H7 (cell line): Measurements from ENCODE around the gene PLXNA4. TPM values are rescaled to one million over a fixed set of nuclear protein-coding genes. Genes with fewer than 3 reads are reported as not detected.

Experiments used
- DNase-seq: peaks from one replicate; pipeline ENCODE4 v3.0.0; 2012
- H3K27me3 ChIP-seq: 2 replicates; pipeline ENCODE4 v1.6.0; 2011; ENCODE audit warnings: mild to moderate bottlenecking, low read length; ENCODE audit not compliant: control insufficient read depth, insufficient read depth
- H3K36me3 ChIP-seq: replicated peaks from 2 replicates; pipeline ENCODE4 v1.5.1; 2011; ENCODE audit warnings: low read length; ENCODE audit not compliant: control insufficient read depth, insufficient read depth
- H3K4me3 ChIP-seq: 2 replicates; pipeline ENCODE4 v1.5.1; 2011; ENCODE audit warnings: low read depth, mild to moderate bottlenecking, control low read depth, low read length, moderate library complexity; ENCODE audit not compliant: insufficient read depth
- total RNA-seq: library from RNA; depleted of rRNA; stranded (reverse); fragments of >200 nt; shearing (Covaris generic); gene quantifications from 2 replicates; pipeline ENCODE4 v1.2.3, GENCODE V29; 2014

The PLXNA4 gene
- total RNA-seq, 1 experiment from 2014 or later: 1.0 TPM

DNA sequence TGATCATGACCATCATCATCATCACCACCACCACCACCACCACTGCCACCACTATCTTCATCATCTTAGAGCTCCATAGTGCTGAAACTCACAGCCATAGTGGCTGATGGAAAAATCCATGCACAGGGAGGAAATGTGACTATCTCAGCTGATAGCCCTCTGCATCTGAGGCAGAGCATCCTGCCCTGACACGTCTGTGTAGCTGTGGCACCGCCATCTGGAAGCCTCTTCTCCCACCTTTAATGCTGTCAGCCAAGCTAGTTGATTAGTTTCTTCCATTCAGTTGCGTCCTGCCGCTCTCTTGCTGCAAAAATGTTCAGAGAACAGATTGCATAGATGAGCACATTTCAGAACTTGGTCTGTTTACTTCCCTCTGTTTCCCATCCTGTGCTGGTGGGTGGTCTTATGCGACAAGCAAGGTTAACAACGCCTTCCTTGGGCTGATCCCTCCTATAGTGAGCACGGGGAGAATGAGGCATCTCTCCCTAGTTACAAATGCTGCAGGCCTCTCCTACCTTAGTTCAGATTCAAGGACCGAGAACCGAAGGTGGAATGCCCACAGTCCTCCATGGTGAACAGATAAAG, 478.6 kb downstream of the PLXNA4 start:
- no peak overlapping the region for H3K4me3 ChIP-seq
- DNase-seq: no peak
- H3K36me3 ChIP-seq: no peaks in the 10 kb centered on the region
- H3K27me3 ChIP-seq: no peaks in the 10 kb centered on the region

DNA sequence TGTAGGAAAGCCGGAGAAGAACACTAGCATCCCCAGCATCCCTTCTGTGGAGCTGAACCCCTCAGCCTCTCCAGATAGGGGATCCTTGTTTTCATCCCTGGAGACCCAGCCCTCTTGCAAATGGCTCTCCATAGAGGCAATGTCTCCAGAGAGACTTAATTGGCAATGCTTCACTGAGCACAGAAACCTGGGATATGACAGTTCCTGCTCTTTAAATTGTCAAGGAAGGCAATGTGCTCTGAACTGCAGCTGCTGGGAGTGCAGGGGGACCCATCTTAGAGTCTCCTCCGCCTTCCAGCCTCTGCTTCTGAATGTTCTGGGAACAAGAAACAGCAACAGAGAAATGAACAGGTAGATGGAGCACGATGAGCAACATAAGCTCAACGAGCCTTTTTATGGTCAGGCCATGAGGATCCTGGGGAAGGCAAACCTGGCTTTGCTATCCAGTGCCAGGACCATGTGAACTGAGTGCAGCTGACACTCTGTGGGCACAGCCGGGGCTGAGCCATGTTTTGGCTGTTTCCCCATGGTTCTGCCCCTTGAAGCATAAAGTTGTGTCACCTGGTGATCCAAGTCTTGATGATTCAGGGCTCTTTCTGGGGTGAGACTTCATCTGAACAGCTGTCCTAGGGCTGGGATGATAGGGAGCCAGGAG, 481.0 kb downstream of the PLXNA4 start:
- no peak for DNase-seq
- no peak overlapping the region for H3K4me3 ChIP-seq
- H3K36me3 ChIP-seq: no peaks in the 10 kb centered on the region
- H3K27me3 ChIP-seq: no peaks in the 10 kb centered on the region

DNA sequence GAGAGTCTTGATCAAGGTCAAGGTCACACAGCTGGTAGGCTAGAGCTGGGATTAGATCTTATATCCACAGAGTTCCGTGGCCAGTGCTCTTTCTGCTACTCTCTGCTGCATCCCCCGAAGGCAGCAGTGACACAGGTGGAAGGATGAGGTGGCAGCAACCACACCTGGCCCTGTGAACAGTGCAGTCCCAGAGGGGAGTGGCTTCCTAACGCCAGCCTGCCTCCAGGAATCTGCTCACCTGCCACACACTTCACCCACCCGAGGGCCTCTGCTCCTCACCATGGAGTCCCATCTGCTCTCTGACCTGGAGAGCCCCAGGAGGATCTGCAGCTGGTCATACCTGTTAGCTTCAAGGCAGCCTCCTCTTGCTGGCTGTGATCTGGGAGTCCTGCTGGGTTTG, 484.2 kb downstream of the PLXNA4 start:
- no peak overlapping the region for H3K4me3 ChIP-seq
- no peaks in the 10 kb centered on the region for H3K27me3 ChIP-seq
- DNase-seq: no peak
- H3K36me3 ChIP-seq: no peaks in the 10 kb centered on the region

DNA sequence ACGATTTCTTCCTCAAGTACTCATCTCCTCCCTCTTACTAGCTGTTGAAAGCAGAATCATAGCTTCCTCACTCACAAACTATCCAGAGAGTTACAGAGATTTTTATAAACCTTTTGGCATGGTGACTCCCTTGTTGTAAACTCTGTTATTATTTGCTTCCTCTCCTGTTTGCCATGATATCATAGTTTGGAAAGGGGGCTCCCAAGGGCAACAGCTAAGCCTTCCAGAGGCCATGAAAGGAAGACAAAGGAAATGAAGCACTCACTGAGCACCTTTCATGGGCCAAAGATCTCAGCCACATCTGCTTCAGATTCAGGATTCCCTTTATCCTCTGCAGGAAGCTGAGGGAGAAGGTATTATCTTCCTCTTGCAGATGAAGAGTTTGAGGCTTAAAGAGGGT, 484.6 kb downstream of the PLXNA4 start:
- Histone ChIP-seq H3K36me3 (no peaks in the 10 kb centered on the region), H3K27me3 (no peaks in the 10 kb centered on the region), H3K4me3 (no peak overlapping the region)
- no peak for DNase-seq

DNA sequence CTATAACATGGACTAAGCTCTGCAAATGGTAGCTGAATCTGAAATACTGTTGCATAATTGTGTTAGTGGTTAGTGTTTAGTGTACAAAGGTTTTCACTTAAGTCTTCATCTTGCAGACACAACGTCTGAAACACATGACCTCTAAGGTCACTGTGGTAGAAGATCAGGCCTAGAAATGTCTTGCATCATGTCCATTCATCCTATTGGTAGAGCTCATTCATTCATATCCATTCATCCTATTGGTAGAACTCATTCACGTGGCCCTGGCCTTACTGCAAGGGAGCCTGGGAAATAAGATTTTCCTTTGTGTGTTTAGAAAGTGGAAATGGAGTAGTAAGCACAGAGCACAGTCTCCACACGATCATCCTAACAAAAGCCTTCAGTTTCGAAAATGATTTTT, 485.8 kb downstream of the PLXNA4 start:
- Histone ChIP-seq H3K4me3 (no peak overlapping the region), H3K36me3 (no peaks in the 10 kb centered on the region), H3K27me3 (no peaks in the 10 kb centered on the region)
- no peak for DNase-seq

DNA sequence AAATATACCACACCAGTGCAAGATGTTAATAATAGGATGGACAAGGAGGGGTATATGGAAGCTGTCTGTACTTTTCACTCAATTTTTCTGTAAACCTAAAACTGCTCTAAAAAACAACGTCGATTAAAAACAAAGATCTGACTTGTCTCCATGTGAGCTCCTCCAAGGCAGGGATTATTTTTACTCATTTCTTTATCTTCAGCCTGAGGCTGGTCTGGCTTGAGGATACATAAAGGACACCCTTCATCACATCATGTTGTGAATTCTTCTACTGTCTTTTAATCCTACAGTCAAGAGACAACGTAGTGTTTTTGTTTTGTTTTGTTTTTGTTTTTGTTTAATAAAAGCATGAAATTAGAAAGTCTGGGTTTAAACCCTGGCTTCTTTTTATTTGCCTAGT, 486.9 kb downstream of the PLXNA4 start:
- Histone ChIP-seq H3K4me3 (no peak overlapping the region), H3K36me3 (no peaks in the 10 kb centered on the region), H3K27me3 (no peaks in the 10 kb centered on the region)
- no peak for DNase-seq

DNA sequence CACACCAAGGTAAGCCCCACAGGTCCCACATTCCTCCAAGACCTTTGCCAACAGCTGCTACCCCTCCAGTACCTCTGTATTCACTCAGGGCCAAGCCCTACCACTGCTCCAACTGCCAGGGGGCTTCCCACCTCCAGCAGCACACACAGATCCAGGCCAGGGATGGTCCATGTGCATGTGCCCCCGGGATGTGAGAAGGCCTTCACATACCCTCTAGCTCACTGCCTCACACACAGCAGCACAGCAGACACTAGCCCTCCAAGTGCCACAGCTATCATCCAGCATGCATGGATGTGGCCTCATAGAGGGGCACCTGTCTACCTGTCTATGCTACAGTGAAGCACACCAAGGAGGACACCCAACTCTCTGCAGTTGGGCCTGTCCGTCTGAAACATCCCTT, 488.8 kb downstream of the PLXNA4 start:
- no peak overlapping the region for H3K4me3 ChIP-seq
- no peak for DNase-seq
- no peaks in the 10 kb centered on the region for H3K36me3 ChIP-seq
- no peaks in the 10 kb centered on the region for H3K27me3 ChIP-seq

DNA sequence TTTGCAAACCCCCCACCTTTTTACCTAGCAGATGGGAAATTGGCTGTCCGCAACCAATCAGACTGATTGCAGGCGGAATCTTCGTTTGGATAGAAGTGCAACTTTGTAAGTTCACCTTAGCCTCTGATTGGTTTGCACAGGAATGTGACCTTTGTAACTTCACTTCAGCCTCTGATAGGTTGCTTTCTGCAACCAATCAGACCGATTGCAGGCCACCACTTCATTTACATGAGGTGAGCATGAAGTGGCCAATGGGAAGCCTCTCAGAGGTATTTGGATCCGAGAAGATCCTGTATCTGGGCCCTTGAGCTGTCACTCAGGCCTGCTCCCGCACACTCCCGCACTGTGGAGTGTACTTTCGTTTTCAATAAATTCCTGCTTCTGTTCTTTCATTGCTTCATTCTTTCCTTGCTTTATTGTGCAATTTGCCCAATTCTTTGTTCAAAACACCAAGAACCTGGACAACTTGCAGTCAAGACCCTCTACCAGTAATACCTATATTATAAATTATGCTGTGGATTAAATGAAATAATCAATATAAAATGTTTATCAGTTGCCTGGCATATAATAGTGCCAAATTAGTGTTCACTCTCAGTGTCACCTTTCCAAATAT, 491.4 kb downstream of the PLXNA4 start:
- no peak overlapping the region for H3K4me3 ChIP-seq
- no peaks in the 10 kb centered on the region for H3K36me3 ChIP-seq
- peak; percentile 57 for DNase-seq

DNA sequence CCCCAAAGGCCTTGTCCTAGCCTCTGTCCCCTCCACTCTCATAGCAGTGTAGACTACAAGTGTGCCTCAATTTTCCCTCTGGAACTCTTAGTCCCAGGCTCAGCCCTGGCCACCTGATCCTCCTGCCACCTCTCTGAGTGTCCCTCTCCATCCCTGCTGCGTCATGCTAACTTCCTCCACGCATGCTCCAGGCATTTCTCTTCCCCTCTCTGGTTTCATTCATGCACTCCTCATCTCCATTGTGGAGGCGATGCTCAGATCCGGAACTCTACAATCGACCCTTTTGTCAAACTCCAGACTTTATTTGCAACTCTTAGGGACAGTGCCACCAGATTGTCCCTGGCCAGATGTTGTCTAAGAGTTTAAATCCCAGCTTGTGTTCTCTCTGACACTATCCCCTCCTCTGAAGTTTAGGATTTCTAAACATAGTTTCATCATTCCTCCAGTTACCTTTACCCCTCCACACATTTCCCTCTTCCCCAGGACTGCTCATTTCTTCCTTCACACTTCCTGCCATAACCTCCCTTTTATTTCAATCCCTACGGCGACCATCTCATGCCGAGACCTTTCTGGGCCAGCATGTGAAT, 492.6 kb downstream of the PLXNA4 start:
- no peak for DNase-seq
- Histone ChIP-seq H3K36me3 (no peaks in the 10 kb centered on the region), H3K27me3 (no peaks in the 10 kb centered on the region)

More for the DNA sequence above, 491.4 kb downstream of the PLXNA4 start:
- H3K27me3 ChIP-seq: no peaks in the 10 kb centered on the region

DNA sequence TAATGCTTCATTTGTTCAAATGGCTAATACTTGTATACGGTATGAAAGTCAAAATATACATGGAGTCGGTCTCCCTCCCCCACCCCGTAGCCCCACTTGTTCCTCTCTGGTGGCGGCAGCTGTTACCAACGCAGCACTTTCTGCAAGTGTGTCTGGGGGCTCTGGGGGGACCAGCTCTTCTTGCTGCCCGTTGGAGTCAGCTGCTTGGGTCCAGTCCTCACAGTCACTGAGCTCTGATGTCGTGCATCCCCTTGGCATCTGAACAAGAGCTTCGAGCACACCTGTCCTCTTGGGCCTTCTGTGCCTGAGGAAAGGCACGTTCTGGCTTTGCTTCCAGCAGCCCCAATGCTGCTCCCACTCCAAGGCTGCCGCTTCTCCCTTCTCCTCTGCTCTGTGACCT, 493.1 kb downstream of the PLXNA4 start:
- no peaks in the 10 kb centered on the region for H3K27me3 ChIP-seq
- no peaks in the 10 kb centered on the region for H3K36me3 ChIP-seq
- no peak overlapping the region for H3K4me3 ChIP-seq
- DNase-seq: no peak

More for the DNA sequence above, 492.6 kb downstream of the PLXNA4 start:
- no peak overlapping the region for H3K4me3 ChIP-seq

DNA sequence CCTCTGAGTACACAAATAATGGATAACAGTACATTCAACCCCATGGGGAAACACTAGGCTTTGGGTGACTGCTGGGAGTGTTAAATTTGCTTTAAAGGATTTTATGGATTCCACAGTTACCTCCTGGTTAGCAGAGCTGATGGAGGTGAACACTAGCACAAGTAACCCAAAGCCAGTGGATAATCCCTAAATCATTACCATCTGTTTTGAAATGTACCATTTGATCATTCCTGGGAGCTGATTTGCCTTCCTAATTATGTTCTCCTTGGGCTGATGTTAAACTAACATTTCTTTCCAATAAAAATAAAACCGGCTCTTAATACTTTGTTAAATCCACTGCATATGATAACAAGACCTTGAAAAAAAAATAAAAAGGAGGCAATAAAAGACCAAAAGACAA, 493.9 kb downstream of the PLXNA4 start:
- H3K36me3 ChIP-seq: no peaks in the 10 kb centered on the region
- no peaks in the 10 kb centered on the region for H3K27me3 ChIP-seq
- no peak for DNase-seq

DNA sequence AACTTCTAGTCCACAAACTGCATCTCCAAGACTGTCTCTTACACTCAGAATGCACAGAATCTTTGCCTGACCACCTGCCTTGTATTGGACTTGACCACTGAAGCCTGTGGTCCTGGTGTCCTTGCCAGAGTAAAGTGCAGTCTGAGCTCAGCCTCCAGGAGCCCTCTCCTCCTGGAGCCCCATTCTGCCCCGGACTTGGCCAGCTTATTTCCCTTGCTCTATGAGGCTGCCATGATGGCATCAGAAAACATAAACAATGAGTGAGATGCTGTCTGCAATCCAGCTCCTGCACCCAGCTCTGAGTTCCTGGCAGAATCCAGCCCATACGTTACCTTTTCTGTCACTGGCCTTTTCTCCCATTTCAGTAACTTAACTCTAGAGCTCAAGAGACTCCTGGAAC, 494.6 kb downstream of the PLXNA4 start:
- DNase-seq: no peak
- Histone ChIP-seq H3K36me3 (no peaks in the 10 kb centered on the region), H3K27me3 (no peaks in the 10 kb centered on the region), H3K4me3 (no peak overlapping the region)

More for the DNA sequence above, 493.9 kb downstream of the PLXNA4 start:
- no peak overlapping the region for H3K4me3 ChIP-seq

DNA sequence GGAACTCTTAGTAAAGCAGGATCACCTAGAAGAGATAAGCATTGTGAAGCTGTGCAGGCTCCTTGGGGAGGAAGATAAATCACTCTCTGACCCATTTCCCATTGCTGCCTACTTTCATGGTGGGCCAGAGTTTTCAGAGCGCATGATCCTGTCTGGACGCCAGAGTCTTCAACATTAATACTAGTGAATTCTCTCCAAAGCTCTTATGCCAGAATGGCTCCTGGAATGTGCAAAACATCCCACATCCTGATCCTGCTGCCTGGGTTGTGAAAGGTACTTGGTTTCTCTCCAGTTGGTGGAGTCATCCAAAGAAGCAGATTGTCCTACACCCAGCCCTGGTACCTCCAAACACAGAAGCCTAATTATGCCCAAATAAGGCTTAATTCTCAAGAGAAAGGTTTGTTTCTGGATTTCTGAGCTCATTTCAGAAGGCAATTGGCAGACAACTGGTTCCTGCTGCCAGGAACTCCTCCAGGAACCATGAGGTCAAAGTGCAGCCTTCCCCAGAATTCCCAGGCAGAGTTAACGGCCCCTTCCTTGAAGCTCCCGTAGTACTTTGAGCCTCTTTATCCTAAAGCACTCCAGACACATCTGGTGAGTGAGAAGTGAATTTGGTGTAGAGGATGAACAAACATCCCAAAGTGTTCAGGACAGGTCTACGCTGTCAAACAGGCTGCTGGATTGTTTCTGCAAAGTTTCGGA, 495.2 kb downstream of the PLXNA4 start:
- no peak for DNase-seq
- Histone ChIP-seq H3K27me3 (no peaks in the 10 kb centered on the region), H3K36me3 (no peaks in the 10 kb centered on the region), H3K4me3 (no peak overlapping the region)

DNA sequence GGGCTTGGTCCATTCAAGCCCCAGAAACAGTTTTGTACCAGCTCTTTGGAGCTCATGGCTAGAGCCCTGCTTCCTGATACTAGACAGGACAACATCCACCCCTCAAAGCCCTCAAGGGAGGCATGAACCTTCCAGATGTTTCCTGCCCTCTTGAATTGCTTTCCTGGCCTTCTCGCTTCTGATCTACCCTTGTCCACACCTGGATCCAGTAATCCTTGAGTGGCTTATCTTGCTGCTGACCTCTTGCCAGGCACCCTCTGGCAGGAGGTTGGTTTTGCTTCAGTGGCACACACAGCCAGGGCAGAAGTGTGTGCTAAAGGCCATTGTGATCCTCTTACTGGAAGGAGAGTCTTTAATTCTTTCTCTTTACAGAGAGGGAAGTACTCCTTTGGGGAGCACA, 495.8 kb downstream of the PLXNA4 start:
- Histone ChIP-seq H3K36me3 (no peaks in the 10 kb centered on the region), H3K27me3 (no peaks in the 10 kb centered on the region), H3K4me3 (no peak overlapping the region)
- DNase-seq: no peak
